ENCODE measurements around the gene TNNI3.

- no peak for TF ChIP-seq POLR2AphosphoS5 (IDR thresholded peaks at IDR 0.05; ENCODE audit: low read depth, low read length)
- TF ChIP-seq POLR2A (IDR thresholded peaks at IDR 0.05; ENCODE audit: low read depth, low read length): no peak
- no peak for TF ChIP-seq TAF1 (IDR thresholded peaks at IDR 0.05; ENCODE audit: low read depth, low read length)
- TF ChIP-seq SPI1 (IDR thresholded peaks at IDR 0.05; ENCODE audit: low read depth, low read length): no peak
Observed at GRCh38 chr19:55109527-55110291, 47.8 kb downstream of the TNNI3 start.

Data from GM12891 (cell line).